ENCODE data around the gene SLC39A6. TPM values are rescaled to one million over a fixed set of nuclear protein-coding genes. Genes with fewer than 3 reads are reported as not detected.

The SLC39A6 gene
- total RNA-seq, 1 donor: 133 TPM

DNA sequence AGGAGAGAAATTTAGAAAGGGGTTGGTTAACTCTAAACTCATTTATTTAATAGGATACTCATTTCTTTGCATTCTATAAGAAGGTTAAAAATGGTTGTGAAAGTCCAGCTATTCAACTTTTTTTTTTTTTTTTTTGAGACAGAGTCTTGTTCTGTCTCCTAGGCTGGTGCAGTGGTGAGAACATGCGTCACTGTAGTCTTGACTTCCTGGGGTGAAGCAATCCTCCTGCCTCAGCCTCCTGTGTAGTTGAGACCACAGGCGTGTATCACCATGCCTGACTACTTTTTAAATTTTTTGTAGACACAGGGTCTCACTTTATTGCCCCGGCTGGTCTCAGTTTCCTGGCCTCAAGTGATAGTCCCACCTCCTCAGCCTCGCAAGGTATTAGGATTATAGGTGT lies 12.4 kb upstream of the SLC39A6 start:
- no peaks in the 10 kb centered on the region for H3K9me3 ChIP-seq (ENCODE audit: low read depth, low read length)
- H3K4me2 ChIP-seq (ENCODE audit: insufficient read depth, low read length): no peak overlapping the region
- no peak overlapping the region for H2AFZ ChIP-seq (ENCODE audit: low read length)
- peaks cover 4% of the 10 kb centered on the region for H3K79me2 ChIP-seq (ENCODE audit: insufficient read depth, low read length)
- no peak overlapping the region for H3K27ac ChIP-seq (ENCODE audit: low read depth, low read length)
- no peak overlapping the region for H3K4me3 ChIP-seq (ENCODE audit: insufficient read depth, low read length)
- H4K20me1 ChIP-seq (ENCODE audit: insufficient read depth, low read length): peaks cover 3% of the 10 kb centered on the region
- no peaks in the 10 kb centered on the region for H3K4me1 ChIP-seq (ENCODE audit: insufficient read depth, low read length)
- TF ChIP-seq CTCF (IDR thresholded peaks at IDR 0.05; ENCODE audit: extremely low read depth, low read depth, low read length): no peak
- H3K36me3 ChIP-seq (ENCODE audit: insufficient read depth, low read length): peaks cover 87% of the 10 kb centered on the region
- H3K27me3 ChIP-seq (ENCODE audit: insufficient read depth, low read length): no peaks in the 10 kb centered on the region
- no peak for DNase-seq (ENCODE audit: insufficient read length, low spot score, missing footprints)

DNA sequence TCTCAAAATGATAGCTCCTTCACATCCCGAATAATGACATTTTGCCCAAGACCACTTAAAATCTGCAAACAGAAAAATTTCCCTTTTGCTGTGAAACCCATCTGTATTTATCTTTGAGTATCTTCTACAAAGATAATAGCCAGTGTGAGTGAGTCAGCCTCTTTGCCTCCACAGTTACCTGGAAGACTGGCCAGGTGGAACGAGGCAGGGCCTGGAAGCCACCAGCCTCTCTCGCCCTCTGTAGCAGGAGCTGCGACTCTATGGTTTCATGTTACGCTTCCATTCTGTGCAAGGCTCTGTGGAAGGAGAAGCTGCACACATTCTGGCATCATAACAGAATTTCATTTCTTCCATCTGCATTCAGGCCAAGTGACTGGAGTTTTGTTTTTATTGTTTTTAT lies 10.1 kb upstream of the SLC39A6 start:
- Histone ChIP-seq H3K4me2 (ENCODE audit: insufficient read depth, low read length) (no peak overlapping the region), H2AFZ (ENCODE audit: low read length) (no peak overlapping the region), H3K27ac (ENCODE audit: low read depth, low read length) (no peak overlapping the region), H3K9me3 (ENCODE audit: low read depth, low read length) (no peaks in the 10 kb centered on the region), H4K20me1 (ENCODE audit: insufficient read depth, low read length) (peaks cover 7% of the 10 kb centered on the region), H3K4me1 (ENCODE audit: insufficient read depth, low read length) (no peaks in the 10 kb centered on the region), H3K79me2 (ENCODE audit: insufficient read depth, low read length) (peaks cover 15% of the 10 kb centered on the region), H3K4me3 (ENCODE audit: insufficient read depth, low read length) (no peak overlapping the region), H3K27me3 (ENCODE audit: insufficient read depth, low read length) (no peaks in the 10 kb centered on the region), H3K36me3 (ENCODE audit: insufficient read depth, low read length) (peaks cover 75% of the 10 kb centered on the region)
- no peak for DNase-seq (ENCODE audit: insufficient read length, low spot score, missing footprints)
- TF ChIP-seq CTCF (IDR thresholded peaks at IDR 0.05; ENCODE audit: extremely low read depth, low read depth, low read length): no peak

DNA sequence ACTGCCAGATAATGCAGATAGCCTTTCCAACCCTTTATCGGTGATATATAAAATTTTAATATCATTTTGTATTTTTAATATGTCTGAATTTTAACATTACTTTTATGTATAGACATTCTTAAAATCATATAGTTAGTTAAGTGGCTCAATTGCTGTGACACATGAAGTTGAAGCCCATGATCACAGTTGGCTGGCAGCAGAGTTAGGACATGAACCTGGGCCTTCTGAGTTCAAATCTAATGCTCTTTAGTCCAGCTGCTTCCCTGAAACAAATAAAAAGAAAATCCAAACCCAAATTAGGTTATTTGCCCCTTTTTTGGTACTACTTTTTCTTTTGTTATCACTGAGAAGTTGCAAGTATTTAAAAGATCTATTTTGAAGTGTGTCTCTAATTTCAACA lies 6.1 kb upstream of the SLC39A6 start:
- Histone ChIP-seq H3K4me1 (ENCODE audit: insufficient read depth, low read length) (peaks cover 14% of the 10 kb centered on the region), H3K27me3 (ENCODE audit: insufficient read depth, low read length) (no peaks in the 10 kb centered on the region), H4K20me1 (ENCODE audit: insufficient read depth, low read length) (peaks cover 34% of the 10 kb centered on the region), H3K27ac (ENCODE audit: low read depth, low read length) (no peak overlapping the region), H3K9me3 (ENCODE audit: low read depth, low read length) (no peaks in the 10 kb centered on the region), H3K4me3 (ENCODE audit: insufficient read depth, low read length) (no peak overlapping the region), H3K4me2 (ENCODE audit: insufficient read depth, low read length) (no peak overlapping the region), H3K79me2 (ENCODE audit: insufficient read depth, low read length) (peaks cover 54% of the 10 kb centered on the region), H2AFZ (ENCODE audit: low read length) (no peak overlapping the region), H3K36me3 (ENCODE audit: insufficient read depth, low read length) (peaks cover 51% of the 10 kb centered on the region)
- TF ChIP-seq CTCF (IDR thresholded peaks at IDR 0.05; ENCODE audit: extremely low read depth, low read depth, low read length): no peak
- no peak for DNase-seq (ENCODE audit: insufficient read length, low spot score, missing footprints)

DNA sequence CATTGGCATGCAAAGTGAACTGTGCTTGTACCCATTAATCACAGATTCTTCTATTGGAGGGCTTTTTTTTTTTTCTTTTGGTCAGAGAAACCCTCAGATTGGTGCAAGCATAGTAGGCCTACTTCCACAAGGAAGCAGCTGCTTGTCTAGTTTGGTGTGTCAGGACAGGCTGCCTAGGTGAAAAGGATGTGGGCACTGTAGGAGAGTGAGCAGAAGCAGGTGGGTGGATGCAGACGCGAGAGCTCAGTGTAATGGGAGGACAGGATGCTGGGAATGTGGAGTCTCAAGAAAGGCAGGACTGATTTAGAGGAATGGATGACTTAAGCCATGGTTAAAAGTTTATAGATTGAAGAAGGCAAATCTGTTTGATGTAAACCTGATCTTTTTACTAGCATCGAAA lies 3.6 kb upstream of the SLC39A6 start:
- TF ChIP-seq CTCF (IDR thresholded peaks at IDR 0.05; ENCODE audit: extremely low read depth, low read depth, low read length): no peak
- Histone ChIP-seq H4K20me1 (ENCODE audit: insufficient read depth, low read length) (peaks cover 41% of the 10 kb centered on the region), H3K4me2 (ENCODE audit: insufficient read depth, low read length) (peak overlapping the region; percentile 7), H3K9me3 (ENCODE audit: low read depth, low read length) (no peaks in the 10 kb centered on the region), H3K4me3 (ENCODE audit: insufficient read depth, low read length) (no peak overlapping the region), H3K27ac (ENCODE audit: low read depth, low read length) (peak overlapping the region; percentile 32), H3K79me2 (ENCODE audit: insufficient read depth, low read length) (peaks cover 73% of the 10 kb centered on the region), H2AFZ (ENCODE audit: low read length) (no peak overlapping the region), H3K27me3 (ENCODE audit: insufficient read depth, low read length) (no peaks in the 10 kb centered on the region), H3K36me3 (ENCODE audit: insufficient read depth, low read length) (peaks cover 27% of the 10 kb centered on the region), H3K4me1 (ENCODE audit: insufficient read depth, low read length) (peaks cover 19% of the 10 kb centered on the region)
- DNase-seq (ENCODE audit: insufficient read length, low spot score, missing footprints): peak; percentile 32
